HG03025 (cell line): ENCODE results near the gene ARSJ.
"Not testable (repeated sequence)": the region's sequence is repeated elsewhere in the genome, so short reads cannot be mapped to it uniquely, and the experiment has no call there.

Experiments used
- ATAC-seq: cut with Tn5 transposase; IDR thresholded peaks from one replicate; pipeline ENCODE4 v1.9.1; 2021; ENCODE audit warnings: mild to moderate bottlenecking, moderate library complexity; ENCODE audit not compliant: unreplicated experiment, low FRiP score

ARSJ gene

DNA sequence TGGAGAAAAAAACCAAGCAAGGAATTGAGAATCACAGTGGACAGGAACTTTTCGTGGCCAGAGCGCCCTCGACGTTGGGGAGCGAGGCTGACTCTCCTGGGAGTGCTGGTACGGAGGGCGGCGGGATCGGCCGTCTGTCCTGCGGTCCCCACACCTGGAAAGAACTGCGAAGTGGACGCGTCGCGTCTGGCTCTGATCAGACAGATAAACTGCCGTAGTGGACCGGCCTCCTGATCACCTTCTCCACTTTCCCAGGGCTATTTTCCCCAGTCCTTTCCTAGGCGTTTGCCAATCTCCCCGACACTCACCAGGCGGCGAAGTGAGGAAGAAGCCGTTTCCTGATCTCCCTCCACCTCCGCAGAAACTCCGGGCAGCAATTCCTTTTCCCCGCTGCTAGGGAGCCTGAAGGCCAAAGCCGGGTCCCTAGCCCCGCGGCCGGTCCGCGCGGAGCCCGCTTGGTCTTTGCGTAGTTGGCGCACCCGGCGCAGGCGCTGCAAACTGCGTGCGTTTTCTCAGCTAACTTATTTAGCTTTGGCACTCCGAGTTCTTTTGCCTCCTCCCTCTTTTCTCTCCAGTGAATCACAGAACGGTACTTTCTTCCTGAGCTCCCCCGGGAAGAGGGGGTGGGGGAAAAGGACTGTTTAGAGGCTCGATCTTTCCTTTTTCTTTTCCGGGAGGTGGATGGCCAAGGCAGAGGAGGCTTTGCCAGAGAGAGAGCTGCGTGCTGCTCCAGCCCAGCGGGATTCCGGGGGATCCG lies at the start of gene ARSJ:
TSS of gene ARSJ (minus strand) at position 500 of the 757 bp plus-strand sequence. CDS start 813 bp downstream, outside the sequence.
- no peak for ATAC-seq

DNA sequence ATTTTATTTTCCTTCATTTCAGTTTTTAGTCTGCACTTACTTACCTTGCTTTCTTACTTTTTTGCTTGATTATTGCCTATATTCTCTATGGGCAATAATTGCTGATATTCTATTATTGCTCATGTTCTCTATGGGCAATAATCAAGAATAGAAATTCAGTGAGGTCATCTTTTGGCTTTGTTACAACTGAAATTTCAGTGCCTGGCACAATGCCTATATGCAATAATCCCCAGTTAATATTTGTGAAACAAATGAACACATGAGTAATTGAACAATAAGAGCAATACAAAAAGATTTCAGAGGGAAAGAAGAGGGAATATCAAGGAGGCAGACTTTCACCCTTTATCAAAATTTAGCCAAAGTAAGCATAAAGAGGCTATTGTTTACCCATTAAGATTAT lies 48.6 kb upstream of the ARSJ start:
- ATAC-seq: no peak

DNA sequence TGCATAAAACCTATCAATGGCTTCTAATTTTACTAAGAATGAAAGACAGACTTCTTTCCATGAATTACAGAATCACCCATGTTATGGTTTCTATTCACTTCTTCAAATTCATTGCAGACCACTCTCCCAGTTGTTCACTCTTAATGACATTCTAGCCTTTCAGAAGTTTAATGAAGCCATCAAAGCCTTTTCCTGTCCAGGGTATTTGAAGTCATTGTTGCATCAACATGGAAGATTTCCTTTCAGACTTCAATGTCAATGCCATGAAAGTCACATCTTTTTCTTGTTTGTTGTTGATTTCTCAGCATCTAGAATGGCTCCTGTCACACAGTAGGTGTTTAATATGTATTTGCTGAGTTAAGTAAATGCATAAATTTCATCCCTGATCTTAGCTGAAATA lies 48.1 kb upstream of the ARSJ start:
- ATAC-seq: no peak

DNA sequence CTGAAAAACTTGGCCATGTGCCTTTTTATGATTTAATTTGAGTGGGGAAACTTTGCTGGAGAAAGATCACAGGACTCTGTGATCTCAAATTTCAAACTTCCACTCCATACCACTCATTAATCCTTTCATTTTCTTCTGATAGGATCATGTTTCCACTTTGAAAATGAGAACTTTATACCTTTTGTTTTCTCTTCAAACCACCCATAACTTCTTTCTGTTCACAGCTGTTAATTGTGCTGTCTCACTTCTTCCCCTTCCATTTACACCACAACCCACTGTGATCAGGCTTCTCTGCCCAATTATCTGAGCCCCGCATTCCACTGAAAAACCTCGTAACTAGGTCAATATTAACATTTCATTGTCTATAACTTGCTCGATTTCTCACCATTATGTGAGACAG lies 47.0 kb upstream of the ARSJ start:
- ATAC-seq: no peak

DNA sequence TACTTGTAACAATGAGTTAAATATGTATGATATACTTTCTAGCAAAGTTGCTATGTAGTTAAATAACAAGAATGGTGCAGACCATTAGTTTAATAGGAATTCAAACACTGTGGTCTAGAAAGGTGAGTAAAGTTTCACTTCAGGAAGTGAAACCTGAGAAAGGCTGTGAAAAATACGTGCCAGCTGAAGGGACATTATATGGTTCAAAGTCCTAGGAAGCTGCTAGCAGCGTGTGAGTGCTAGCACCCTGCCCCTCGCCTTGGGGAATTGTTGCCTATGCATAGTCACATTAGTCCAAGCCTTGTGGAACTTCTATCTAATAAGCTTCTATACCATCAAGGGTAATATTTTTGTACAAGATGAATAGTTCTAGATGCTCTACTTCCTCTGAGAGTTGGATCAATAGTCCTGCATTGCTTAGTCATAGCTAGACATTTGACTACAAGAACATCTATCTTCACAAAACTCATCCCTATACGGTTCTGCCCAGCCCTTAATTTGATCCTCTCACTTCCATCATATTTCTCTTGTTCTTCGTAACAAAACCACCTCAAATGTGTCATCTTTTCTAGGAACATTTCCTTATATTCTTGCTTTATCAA lies 45.8 kb upstream of the ARSJ start:
- ATAC-seq: peak; percentile 76

DNA sequence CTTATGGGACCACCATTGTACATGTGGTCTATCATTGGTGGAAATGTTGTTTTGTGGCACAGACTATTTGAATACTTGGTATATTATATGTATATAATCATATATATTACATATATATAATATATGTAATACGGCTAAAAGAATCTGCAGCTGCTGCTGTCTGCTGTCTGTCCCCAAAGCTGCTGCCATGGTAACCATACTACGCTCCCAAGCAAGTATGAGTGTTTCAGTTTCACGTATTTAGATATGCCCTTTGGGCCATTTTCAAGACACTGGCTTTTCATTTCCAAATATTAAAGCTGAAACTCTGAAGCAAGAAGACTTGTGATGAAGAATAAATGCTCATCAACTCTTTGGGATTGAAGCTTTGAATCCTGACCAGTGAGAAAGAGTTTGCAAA lies 42.0 kb upstream of the ARSJ start:
- ATAC-seq: no peak

DNA sequence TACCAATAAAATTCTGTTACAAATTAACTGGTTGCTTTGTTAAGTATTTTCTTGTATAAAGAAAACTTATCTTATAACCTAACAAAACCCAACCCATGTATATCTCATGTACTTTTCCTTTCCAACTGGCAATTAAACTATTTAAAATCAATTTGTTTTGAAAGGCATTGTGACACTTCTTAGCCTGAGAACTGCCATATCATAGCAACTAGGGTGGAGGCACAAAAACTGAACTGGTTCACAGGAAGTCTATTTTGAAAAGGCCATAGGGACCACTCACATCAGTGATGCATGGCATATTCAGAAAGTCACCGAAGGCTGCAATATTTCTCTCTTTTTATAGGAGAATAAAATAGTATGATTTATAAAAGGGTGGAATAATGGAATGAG lies 40.5 kb upstream of the ARSJ start:
- no peak for ATAC-seq

DNA sequence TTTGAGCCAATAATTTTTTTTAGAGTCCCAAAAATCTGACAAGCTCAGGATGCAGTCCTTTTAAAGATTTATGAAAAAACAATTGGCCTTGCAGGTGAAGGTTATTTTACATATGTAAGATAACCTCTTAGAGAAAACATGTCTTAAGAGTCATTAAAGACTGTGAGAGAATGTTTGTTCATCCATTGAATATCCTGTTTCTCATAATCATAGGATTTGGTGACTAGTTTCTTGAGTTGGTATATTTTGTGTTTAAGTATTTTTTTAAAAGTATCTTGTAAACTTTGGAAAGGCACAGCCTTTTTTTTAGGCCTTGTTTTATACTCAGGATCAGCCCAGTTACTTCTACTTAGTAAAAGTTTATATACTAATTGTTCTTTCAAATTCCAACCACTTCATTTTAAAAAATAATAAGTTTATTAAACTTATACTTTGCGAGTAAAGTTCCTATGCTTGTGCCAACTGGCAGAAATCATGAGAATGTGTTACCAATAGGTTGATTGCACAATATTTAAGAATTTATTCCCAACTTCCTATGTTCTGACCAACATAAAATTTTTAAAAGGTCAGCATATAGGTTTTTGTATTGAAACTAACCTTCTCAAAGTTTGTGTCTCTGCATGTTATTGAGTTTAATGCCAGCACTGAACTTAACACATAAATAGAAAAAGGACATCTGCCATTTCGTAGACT lies 40.0 kb upstream of the ARSJ start:
- ATAC-seq: no peak

DNA sequence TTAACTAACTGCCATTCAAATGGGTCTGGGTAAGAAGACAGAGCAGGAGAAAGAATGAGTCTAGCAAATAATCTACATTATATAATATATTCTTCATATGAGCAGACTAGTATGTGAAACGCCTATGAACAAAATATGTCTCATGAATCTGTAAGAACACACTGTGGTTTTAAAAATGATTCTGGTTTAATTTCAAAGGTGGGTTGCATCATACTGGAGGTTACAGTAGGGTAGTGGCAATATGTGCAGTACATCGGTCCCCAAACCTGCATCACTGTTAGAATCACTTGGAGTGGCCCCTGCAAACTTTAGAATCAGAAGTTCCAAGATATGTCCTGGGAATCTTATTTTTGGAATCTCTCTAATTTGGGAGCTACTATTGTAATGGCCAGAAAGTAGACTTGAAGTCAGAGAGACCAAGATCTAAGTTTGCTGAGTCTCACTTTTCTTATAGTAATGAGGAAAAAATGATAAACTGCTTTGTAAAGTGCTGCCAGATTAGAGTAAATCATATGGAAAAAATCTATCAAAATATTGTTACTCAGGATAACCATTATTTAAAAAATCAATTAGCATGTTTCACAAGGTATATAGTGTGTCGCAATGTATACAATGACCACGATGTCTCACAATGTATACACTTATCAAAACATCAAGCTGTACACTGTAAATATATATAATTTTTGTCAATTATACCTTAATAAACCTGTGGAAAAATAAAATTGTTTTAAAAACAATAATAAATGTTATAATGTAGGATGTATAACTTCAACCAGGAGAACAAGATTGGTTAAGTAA lies 37.9 kb upstream of the ARSJ start:
- ATAC-seq: no peak

DNA sequence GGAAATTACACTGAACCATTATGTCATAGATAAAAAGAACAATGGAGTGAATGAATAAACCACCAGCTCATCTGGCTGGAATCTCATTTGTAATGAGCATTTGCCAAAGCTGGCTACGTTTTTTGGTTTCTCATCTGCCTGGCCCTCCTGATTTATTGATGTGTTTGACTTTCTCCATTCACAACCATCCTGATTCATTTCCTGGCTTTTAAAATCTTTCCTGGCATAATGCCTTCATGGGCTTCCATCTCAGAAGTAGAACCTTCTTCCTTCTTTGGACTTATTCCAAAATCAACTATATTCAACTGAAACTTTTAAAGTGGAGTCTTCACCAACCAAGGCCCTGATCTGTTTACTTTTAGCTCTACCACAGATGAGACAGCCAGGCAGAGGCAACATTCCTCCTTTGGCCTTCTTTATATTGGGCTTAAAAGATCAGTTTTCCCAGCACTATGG lies 36.0 kb upstream of the ARSJ start:
- ATAC-seq: no peak

DNA sequence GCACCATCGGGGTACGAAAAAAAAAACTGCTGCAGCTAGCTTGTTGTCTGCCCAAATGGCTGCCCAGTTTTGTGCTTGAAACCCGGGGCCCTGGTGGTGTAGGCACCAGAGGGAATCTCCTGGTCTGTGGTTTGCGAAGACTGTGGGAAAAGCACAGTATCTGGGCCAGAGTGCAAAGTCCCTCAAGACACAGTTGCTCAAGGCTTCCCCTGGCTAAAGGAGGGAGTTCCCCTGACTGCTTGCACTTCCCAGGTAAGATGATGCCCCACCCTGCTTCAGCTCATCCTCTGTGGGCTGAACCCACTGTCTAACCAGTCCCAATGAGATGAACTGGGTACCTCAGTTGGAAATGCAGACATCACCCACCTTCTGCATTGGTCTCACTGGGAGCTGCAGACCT lies 33.8 kb upstream of the ARSJ start:
- not testable (repeated sequence) for ATAC-seq

DNA sequence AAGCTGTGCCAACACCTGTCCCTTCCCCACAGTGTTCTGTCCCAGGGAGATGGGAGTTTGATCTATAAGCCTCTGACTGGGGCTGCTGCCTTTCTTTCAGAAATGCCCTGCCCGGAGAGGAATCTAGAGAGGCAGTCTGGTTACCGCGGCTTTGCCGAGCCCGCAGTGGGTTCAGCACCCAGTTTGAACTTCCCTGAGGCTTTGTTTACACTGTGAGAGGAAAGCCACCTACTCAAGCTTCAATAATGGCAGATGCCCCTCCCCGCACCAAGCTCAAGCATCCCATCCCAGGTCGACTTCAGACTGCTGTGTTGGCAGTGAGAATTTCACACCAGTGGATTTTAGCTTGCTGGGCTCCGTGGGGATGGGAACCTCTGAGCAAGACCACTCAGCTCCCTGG lies 33.3 kb upstream of the ARSJ start:
- no peak for ATAC-seq

DNA sequence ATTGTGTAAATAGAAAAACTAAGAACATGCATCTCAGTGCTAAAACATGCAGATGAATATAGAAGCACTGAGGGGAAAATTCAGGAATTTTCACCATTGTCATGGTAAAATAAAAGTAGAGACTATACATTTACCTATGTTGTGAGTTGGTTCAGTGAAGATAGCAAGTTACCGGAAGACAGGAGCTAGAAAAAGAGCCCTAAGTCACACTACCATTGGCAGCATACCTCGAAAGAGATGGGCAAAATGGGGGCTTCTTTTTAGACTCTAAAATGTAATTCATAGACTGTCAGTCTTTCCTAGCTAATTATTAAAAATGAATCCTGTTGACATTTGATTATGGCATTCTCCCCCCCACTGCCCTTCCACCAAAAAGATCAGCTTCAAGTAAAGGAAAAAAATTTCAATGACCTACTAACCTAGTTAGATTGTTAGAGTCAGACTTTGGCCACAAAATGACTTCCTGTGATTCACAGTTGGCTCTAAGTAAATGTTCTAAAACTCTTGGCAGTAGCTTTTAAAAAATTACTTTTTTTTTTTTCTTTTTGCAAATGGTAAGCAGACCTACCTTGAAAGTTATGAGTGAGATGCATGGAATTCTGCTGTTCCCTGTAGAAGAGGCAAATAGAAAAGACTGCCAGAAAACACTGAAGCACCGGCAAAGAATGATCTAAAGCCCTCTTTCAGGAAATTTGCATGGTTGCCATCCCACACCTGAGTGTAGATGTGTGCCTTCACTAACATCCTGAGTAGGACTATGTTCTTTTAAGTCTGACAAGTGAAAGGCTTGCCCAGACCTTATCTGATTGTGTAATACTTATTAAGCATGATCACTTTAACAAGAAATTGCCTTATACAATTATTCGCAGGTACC lies 26.4 kb upstream of the ARSJ start:
- ATAC-seq: no peak

DNA sequence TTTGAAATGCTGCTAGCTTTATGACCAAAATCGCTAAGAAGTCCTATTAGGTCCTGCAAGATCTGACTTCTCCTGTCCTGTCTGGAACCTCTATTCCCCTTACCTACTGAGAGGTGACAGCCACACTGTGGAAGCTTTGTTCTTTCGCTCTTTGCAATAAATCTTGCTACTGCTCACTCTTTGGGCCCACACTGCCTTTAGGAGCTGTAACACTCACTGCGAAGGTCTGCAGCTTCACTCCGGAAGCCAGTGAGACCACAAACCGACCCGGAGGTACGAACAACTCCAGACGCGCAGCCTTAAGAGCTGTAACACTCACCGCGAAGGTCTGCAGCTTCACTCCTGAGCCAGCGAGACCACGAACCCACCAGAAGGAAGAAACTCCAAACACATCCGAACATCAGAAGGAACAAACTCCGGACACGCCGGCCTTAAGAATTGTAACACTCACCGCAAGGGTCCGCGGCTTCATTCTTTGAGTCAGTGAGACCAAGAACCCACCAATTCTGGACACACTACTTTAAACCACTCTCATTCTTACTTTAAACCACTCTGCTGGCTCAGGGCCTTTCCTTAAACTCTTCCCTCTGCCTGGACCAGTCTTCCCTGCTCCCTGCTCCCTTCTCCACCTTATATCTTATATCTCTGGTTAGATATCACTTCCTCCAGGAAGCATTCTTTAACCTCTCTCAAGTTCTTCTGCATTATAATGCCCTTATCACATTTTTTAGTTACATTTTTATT lies 25.2 kb upstream of the ARSJ start:
- not testable (repeated sequence) for ATAC-seq

DNA sequence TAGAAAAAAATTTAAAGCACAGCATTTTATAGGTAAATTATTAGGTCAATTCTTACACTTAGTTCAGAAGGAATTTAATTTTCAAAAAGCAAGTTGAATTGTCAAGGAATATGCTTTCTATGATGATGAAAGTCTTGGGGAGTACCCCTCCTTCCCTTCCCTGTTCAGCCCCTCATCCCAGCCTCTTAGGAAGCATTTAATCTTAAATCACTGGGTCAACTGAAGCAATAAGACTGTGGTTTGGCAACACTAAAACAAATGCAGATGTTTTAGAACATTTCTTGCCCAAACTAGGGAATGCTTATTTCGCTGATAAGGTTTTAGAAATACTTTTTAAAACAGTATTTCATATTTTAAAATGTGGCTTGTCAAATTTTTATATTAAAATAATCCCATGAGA lies 19.1 kb upstream of the ARSJ start:
- ATAC-seq: no peak

DNA sequence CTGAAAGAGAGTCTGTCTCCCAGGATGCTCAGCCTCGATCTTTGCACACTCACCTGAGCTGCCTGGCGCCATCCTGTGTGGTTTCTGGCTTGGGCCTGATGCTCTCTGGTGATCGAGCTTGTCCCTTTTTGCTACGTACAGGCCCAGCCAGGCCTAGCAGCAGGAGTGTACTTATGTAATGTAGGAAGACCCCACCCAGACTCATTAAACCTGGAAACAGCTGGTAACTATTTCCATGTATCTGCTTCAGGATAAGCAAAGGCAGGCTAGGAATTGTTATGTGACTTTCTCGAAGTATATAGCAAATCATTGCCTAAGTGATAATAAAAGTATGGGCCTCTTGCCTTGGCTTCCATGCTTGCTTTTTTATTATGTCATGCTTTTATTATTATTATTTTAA lies 18.6 kb upstream of the ARSJ start:
- no peak for ATAC-seq

DNA sequence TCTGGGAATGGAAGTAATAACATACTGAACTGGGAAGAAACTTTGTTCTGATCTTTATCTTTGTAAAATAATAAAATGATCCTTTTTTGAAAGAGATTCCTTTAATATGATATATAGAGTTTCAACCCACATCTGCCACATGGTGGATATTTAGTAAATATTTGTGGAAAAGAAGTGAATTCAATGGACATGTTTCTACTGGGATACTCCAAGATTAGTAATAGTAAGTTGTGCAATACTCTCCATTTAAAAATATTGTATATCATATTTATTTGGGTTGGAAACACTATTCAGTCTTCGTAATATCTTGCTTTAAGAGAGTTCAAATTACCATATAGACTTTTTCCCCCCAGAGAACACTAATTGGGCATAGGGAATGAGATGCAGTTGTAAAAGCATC lies 17.8 kb upstream of the ARSJ start:
- no peak for ATAC-seq

DNA sequence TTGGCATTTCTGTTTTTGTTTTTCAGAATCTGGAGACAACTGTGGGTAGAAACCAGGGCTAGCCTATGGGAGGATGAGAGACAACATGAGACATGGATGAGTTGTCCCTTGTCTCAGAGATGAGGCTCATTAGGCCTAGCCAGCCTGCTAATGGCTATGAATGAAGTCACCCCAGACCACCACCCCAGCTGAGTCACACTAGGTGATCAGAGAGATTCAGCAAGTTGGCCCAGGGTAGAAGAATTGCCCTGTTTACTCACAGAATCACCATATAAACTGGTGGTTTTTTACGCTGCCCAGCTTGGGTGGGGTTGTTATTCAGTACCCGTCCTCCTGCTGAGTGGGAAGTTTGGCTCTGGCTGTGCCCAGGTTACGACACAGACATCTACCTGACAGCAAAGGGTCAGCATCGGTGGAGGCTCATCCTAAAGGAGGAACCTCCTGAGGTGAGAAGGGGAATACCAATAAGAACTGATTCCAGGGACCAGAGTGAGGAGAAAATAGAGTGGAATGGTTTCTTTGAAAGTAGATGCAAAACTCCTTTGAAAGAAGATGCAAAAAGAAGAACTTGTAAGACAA lies 17.2 kb upstream of the ARSJ start:
- ATAC-seq: no peak

DNA sequence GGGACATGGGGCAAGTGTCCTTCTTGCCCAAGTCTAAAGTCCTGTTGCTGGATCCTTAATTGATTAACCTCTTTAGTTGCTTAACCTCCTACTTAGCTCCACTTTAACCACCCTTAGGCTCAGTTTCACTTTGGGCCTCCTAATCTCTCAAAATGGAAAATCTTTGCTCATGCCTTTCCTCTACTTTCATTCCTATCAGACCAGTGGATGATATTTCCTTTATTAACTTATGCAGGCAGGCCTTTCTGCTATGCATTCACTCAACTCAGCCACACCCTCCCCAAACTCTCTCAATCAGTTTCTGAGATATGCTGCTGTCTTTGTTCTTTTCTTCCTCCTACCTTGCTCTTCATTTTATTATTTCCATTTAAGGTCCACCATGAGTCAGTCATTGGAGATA lies 14.4 kb upstream of the ARSJ start:
- no peak for ATAC-seq
